IPS-15b (cell line): ENCODE measurements around the gene ARHGAP15.

ENCODE experiments used
- H3K27me3 ChIP-seq: one replicate; pipeline ENCODE4 v1.6.1; 2013; ENCODE audit warnings: low read length; ENCODE audit not compliant: control insufficient read depth, insufficient read depth
- H3K36me3 ChIP-seq: one replicate; pipeline ENCODE4 v1.6.1; 2013; ENCODE audit warnings: low read length; ENCODE audit not compliant: control insufficient read depth, insufficient read depth
- H3K4me1 ChIP-seq: one replicate; pipeline ENCODE4 v1.6.1; 2013; ENCODE audit warnings: mild to moderate bottlenecking, low read length; ENCODE audit not compliant: control insufficient read depth, insufficient read depth
- H3K4me3 ChIP-seq: one replicate; pipeline ENCODE4 v1.5.1; 2013; ENCODE audit warnings: low read depth, low read length
- H3K9ac ChIP-seq: one replicate; pipeline ENCODE4 v1.6.1; 2013; ENCODE audit warnings: low read depth, mild to moderate bottlenecking, low read length
- H3K9me3 ChIP-seq: one replicate; pipeline ENCODE4 v1.6.1; 2013; ENCODE audit warnings: mild to moderate bottlenecking, low read length; ENCODE audit not compliant: control insufficient read depth, insufficient read depth

Gene ARHGAP15

DNA sequence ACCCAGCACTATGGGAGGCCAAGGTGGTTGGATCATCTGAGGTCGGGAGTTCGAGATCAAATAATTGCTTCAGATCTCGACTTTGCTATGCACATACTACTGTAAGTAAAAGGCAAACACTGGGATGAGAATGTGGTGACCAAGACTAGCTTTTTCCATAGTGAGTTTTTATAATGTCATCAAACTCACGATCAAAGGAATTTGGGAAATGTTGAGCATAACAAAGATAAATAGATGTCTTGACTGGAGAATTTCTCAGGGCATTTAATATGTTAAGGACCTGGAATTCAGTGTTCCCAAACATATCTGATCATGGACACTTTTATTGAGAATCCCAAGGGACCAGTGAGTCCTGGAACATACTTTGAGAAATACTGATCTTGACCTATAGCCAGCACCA is 205.6 kb downstream of the ARHGAP15 start:
- Histone ChIP-seq H3K36me3 (no peaks in the 10 kb centered on the region), H3K9ac (no peak overlapping the region), H3K4me1 (no peaks in the 10 kb centered on the region), H3K4me3 (no peak overlapping the region), H3K9me3 (no peaks in the 10 kb centered on the region), H3K27me3 (no peaks in the 10 kb centered on the region)

DNA sequence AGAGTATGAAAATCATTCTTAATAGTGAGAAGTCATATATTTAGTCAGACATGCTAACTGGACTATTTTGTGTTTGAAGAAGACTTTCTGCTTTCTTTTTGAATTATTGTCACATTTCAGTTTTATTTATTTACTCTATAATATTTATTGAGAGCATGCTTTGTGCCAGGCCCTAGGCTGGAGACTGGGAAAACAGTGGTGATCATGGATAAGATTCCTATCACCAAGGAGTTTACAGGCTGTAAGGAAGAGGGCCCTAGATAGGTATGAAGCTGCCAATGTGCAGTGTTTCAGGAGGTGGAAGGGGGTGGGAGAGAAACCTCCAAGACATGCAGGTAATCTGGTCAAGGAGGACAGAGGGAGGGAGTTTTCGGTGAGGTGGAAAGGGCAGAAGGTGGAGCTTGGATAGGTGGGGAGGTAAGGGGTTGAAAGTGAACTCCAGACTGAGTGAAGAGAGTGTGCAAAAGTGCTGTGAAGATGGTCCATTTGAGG is 207.5 kb downstream of the ARHGAP15 start:
- Histone ChIP-seq H3K9ac (no peak overlapping the region), H3K36me3 (no peaks in the 10 kb centered on the region), H3K4me3 (no peak overlapping the region), H3K9me3 (no peaks in the 10 kb centered on the region), H3K27me3 (no peaks in the 10 kb centered on the region), H3K4me1 (no peaks in the 10 kb centered on the region)

DNA sequence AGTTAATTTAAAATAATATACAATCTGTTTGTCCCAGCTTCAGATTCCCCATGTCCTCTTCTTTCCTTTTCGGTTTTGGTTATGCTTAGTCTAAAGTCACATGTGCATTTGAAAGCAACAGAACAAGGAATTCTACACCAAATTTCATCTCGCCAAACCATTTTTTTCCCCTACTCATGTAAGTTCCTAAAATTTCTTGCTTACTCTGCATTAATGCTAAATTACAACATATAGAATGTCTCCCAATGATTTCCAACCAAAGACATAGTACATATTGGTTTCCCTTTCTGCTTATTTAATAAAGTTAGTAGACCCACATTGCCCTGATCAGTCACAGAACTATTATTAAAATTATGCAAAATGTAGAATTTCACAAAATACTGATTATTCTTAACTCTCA is 212.3 kb downstream of the ARHGAP15 start:
- Histone ChIP-seq H3K27me3 (no peaks in the 10 kb centered on the region), H3K9ac (no peak overlapping the region), H3K4me1 (no peaks in the 10 kb centered on the region), H3K36me3 (no peaks in the 10 kb centered on the region), H3K9me3 (no peaks in the 10 kb centered on the region), H3K4me3 (no peak overlapping the region)

DNA sequence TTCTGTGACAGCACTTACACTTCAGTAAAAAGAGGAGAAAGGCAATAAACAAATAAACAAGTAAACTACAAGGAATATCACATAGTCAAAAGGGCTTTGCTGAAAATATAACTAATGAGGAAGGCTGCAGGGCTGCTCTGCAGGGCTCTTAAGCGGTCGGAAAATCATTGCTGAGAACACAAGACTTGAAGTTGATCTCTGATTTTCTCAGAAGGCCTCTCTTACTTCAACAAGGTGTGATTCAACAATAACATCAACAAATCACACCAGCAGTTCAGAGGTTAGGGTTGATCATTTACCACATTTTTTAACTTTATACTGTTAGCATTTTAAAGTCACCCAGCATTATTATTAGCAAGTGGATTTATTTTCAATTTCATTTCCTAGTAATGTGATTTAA is 215.6 kb downstream of the ARHGAP15 start:
- H3K4me1 ChIP-seq = peaks cover 19% of the 10 kb centered on the region

DNA sequence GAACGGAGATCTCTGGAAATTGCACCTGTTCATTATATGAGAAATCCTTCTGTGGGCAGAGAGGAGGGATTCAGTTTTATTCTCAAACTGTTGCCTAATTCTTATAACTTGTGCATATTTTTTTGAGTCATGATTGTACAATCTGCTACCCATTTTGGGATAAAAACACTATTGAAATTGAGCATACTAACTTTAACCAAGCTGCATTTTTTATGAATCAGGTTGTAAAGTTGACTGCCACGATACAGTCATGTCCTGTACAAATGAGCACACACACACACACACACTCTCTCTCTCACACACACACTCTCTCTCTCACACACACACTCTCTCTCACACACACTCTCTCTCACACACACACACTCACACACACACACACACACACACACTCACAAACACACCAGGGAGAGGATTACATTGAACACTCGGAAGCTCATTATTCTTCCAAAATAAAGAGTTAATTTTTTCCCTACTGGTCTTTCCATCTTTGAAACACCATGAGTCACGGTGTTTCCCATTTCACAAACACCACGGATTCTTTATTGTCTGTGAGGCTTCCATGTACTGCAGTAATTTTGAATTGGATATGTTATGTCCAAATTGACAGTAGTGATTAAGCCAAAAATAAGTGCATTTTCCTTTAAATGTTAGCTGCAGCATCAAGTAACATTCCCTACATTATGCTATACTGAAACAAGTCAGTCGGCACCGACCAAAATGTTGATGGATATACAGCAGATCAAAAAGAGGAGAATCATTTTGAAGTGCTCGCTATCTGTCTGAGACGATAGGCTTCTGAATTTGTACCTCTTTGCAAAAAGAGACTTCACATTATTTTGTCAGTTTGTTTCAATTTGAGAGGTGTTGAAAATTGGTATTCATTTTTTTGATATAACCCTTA is 216.9 kb downstream of the ARHGAP15 start:
- H3K4me3 ChIP-seq = no peak overlapping the region
- no peaks in the 10 kb centered on the region for H3K36me3 ChIP-seq
- H3K9ac ChIP-seq = no peak overlapping the region
- peaks cover 19% of the 10 kb centered on the region for H3K4me1 ChIP-seq
- H3K9me3 ChIP-seq = no peaks in the 10 kb centered on the region
- H3K27me3 ChIP-seq = no peaks in the 10 kb centered on the region

More for the DNA sequence above, 215.6 kb downstream of the ARHGAP15 start:
- H3K4me3 ChIP-seq = no peak overlapping the region
- no peaks in the 10 kb centered on the region for H3K9me3 ChIP-seq
- no peak overlapping the region for H3K9ac ChIP-seq
- H3K27me3 ChIP-seq = no peaks in the 10 kb centered on the region
- H3K36me3 ChIP-seq = no peaks in the 10 kb centered on the region

DNA sequence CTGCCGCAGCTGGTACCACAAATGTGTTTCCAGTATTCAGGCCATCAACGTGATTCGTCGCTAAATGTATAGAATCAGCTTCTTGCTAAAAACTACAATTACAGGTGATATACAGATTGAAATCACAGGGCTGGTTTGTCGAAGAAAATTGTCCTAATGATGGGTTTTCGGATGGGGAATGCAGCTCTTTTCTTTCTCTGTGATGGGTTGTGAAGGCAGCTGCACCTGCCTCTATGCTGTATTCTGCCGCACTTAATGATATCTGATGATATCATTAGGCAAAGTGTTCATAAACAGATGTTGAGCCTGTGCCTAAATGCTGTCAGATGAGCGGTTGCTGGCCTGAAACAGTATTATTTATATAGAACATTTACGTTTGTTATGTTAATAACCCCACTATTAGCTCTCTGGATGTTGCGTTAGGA is 218.1 kb downstream of the ARHGAP15 start:
- H3K36me3 ChIP-seq = no peaks in the 10 kb centered on the region
- H3K4me1 ChIP-seq = peaks cover 19% of the 10 kb centered on the region
- H3K27me3 ChIP-seq = no peaks in the 10 kb centered on the region
- H3K9me3 ChIP-seq = no peaks in the 10 kb centered on the region
- H3K9ac ChIP-seq = no peak overlapping the region
- H3K4me3 ChIP-seq = no peak overlapping the region

DNA sequence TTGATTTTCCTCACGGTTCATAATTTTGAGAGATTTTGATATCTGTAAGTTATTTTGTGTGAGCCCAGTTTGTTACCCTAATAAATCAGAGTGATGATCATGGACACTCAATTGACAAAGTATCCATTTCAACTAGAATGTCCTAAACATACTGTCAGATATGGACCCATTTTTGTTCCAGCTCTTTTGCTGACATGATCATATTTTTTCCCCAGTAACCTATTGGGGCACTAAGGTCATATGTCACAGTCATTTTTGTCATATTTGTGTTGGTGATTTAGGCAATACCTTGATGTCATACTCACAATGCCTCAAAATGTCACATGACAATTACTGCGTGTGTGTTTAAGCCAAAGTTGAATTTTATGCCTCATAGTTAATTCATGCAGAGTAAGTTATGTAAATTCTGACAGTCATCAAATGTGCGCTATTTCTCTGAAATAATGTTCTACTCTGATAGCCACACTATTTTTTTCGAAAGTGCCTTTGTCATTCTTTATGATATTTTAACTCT is 218.7 kb downstream of the ARHGAP15 start:
- H3K27me3 ChIP-seq = no peaks in the 10 kb centered on the region
- no peaks in the 10 kb centered on the region for H3K9me3 ChIP-seq
- no peak overlapping the region for H3K4me3 ChIP-seq
- H3K9ac ChIP-seq = no peak overlapping the region
- H3K36me3 ChIP-seq = no peaks in the 10 kb centered on the region
- H3K4me1 ChIP-seq = peaks cover 19% of the 10 kb centered on the region

DNA sequence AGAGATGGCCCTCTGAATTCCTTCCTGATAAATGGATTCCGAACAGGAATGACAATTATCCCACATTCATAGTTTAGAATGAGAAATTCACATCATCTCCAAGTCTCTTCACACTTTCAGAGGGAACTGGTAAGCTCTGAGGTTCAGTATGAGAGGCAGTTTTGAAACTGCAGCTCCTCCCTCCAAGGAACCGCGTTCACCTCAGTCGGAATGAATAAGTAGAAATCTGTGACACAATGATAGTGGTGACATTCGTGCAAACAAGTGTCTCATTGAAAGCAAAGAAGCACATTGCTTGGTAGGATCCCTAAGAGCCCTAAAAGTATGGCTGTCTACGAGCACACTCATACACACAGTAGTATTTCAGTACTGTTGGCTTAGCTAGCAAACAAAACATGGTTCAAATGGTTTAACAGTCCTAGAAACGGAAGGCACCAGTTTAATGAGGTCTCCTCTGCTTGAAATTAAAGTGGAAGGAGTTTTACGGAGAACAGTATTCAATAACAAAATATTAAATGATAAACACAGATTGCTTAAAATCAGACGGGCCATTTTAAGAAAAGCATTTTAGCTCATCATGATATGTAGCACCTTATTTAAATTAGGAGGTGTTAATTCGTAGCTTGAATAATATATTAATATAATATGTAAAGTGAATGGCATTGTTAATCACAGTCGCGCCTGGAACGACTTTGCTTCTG is 225.0 kb downstream of the ARHGAP15 start:
- Histone ChIP-seq H3K4me3 (no peak overlapping the region), H3K9me3 (no peaks in the 10 kb centered on the region), H3K9ac (no peak overlapping the region), H3K27me3 (no peaks in the 10 kb centered on the region), H3K4me1 (peaks cover 4% of the 10 kb centered on the region), H3K36me3 (no peaks in the 10 kb centered on the region)

DNA sequence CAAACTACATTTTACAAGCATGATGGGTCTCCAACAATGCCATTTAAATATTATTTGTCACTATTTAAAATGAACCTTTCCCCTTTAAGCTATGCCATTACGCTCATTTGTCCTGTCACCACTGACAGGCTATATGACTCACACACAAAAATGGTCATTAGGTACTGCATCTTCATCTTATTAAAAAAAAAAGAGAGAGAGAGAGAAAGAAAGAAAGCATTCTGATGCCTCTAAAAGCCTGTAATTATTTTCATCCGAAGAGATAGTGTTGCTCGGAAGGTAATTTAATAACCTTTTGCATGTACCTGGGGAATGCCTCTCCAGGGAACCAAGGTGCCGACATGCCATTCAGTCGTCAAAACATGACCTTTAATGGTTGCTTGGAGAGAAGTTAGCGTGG is 226.7 kb downstream of the ARHGAP15 start:
- H3K4me3 ChIP-seq = no peak overlapping the region

DNA sequence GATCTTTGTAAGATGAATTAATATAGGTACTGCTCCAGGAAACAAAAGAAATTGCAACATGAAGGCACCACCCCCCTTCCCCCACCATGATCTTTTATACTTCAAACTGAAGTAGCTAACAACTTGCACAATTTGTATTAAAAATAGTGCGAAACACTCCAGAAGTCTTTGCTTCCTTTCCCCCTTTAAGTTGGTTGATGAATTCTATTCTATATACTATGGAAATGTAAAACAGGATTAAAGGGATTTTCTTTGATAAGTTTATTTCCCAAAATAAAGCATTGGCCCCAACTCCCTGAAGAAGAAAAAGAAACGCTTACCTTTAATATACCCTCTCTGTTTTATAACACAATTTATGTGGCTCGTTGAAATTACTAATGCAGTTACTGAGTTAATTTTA is 227.1 kb downstream of the ARHGAP15 start:
- Histone ChIP-seq H3K36me3 (no peaks in the 10 kb centered on the region), H3K9me3 (no peaks in the 10 kb centered on the region), H3K9ac (no peak overlapping the region), H3K4me3 (no peak overlapping the region), H3K27me3 (no peaks in the 10 kb centered on the region), H3K4me1 (peaks cover 4% of the 10 kb centered on the region)

More for the DNA sequence above, 226.7 kb downstream of the ARHGAP15 start:
- Histone ChIP-seq H3K4me1 (peaks cover 4% of the 10 kb centered on the region), H3K36me3 (no peaks in the 10 kb centered on the region), H3K9me3 (no peaks in the 10 kb centered on the region), H3K9ac (no peak overlapping the region), H3K27me3 (no peaks in the 10 kb centered on the region)

DNA sequence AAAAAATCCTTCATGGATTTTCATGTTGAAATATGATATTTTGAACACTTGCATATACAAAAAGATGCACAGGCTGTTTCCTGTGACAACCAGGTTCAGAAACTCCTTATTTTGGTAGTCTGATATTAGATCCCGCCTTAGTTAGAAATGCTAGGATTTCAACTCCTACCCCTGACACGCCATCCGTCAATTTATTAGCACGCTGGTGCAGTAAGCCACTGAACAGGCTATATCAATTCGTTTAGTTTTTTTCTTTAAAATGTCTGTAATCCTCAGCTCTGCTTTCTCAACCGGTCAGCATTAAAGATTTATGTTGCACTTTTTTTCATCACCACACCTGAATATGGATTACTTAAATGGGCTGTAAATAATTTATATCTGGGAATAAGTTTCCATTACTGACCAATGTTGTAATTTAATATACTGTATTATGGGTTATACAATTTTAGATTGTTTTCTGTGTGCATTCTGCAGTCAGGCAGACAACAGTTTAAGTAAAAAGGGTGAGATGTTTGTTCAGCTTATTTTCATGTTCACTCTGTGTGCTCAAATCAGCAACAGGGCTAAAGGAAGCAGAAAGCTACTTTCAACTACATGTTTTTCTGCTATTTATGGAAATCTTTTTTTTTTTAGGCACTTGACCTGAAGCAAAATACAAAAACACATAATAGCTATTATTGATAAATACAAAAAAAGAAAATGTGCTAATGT is 227.7 kb downstream of the ARHGAP15 start:
- no peaks in the 10 kb centered on the region for H3K36me3 ChIP-seq
- H3K9me3 ChIP-seq = no peaks in the 10 kb centered on the region
- H3K4me1 ChIP-seq = peaks cover 4% of the 10 kb centered on the region
- H3K9ac ChIP-seq = no peak overlapping the region
- H3K27me3 ChIP-seq = no peaks in the 10 kb centered on the region
- H3K4me3 ChIP-seq = no peak overlapping the region
